Nephron (organoid): Measurements from ENCODE around the gene LPP.

Source experiments
- H3K27ac Mint-ChIP-seq, 3 experiments: 2 replicates each; pipeline ENCODE4 v1.8.0; 2020; ENCODE audit warnings: mixed read lengths in 3 of 3, mild to moderate bottlenecking in 2 of 3, moderate library complexity in 1 of 3
- H3K27me3 Mint-ChIP-seq: 2 replicates; pipeline ENCODE4 v1.8.0; 2021; ENCODE audit warnings: low read depth, mild to moderate bottlenecking, moderate library complexity, mixed read lengths
- H3K36me3 Mint-ChIP-seq: 2 replicates; pipeline ENCODE4 v1.8.0; 2020; ENCODE audit warnings: low read depth, mixed read lengths
- H3K4me1 Mint-ChIP-seq: 2 replicates; pipeline ENCODE4 v1.8.0; 2020; ENCODE audit warnings: mixed read lengths
- H3K4me3 Mint-ChIP-seq, 3 experiments: 2 replicates each; pipeline ENCODE4 v1.8.0; 2020; ENCODE audit warnings: mild to moderate bottlenecking in 3 of 3, mixed read lengths in 3 of 3, moderate library complexity in 2 of 3
- H3K9me3 Mint-ChIP-seq: 2 replicates; pipeline ENCODE4 v1.8.0; 2020; ENCODE audit warnings: mixed read lengths
- CTCF ChIP-seq, 3 experiments: fragments of 200-600 bp; sonication (generic); IDR thresholded peaks; one replicate each; pipeline ENCODE4 v1.5.0; 2021; ENCODE audit warnings: antibody characterized with exemption in 3 of 3; ENCODE audit not compliant: unreplicated experiment in 3 of 3

Gene LPP

GRCh38 chr3:188497021-188497420, 343.1 kb downstream of the LPP start:
- H3K4me1 Mint-ChIP-seq = no peaks in the 10 kb centered on the region
- no peak for TF ChIP-seq CTCF (IDR thresholded peaks at IDR 0.05; ENCODE audit: unreplicated experiment in 3 of 3)
- no peak overlapping the region for H3K4me3 Mint-ChIP-seq
- no peak overlapping the region for H3K27ac Mint-ChIP-seq
- H3K27me3 Mint-ChIP-seq = no peaks in the 10 kb centered on the region
- H3K36me3 Mint-ChIP-seq = peaks cover 11% of the 10 kb centered on the region
- peaks cover 2% of the 10 kb centered on the region for H3K9me3 Mint-ChIP-seq

- no peak for TF ChIP-seq CTCF (IDR thresholded peaks at IDR 0.05; ENCODE audit: unreplicated experiment in 3 of 3)
- no peaks in the 10 kb centered on the region for H3K4me1 Mint-ChIP-seq
- no peak overlapping the region for H3K27ac Mint-ChIP-seq
Measured at GRCh38 chr3:188503647-188504046, 349.7 kb downstream of the LPP start.

GRCh38 chr3:188505151-188505550, 351.2 kb downstream of the LPP start:
- Mint-ChIP-seq H3K9me3 (peaks cover 29% of the 10 kb centered on the region), H3K36me3 (peaks cover 41% of the 10 kb centered on the region), H3K27ac (no peak overlapping the region), H3K4me1 (peaks cover 1% of the 10 kb centered on the region), H3K4me3 (no peak overlapping the region), H3K27me3 (no peaks in the 10 kb centered on the region)
- TF ChIP-seq CTCF (IDR thresholded peaks at IDR 0.05; ENCODE audit: unreplicated experiment in 3 of 3) = no peak

More at GRCh38 chr3:188503647-188504046, 349.7 kb downstream of the LPP start:
- no peak overlapping the region for H3K4me3 Mint-ChIP-seq
- H3K27me3 Mint-ChIP-seq = no peaks in the 10 kb centered on the region
- peaks cover 41% of the 10 kb centered on the region for H3K36me3 Mint-ChIP-seq
- H3K9me3 Mint-ChIP-seq = peaks cover 29% of the 10 kb centered on the region

GRCh38 chr3:188505911-188506310, 352.0 kb downstream of the LPP start:
- TF ChIP-seq CTCF (IDR thresholded peaks at IDR 0.05; ENCODE audit: unreplicated experiment in 3 of 3) = no peak
- Mint-ChIP-seq H3K4me1 (peaks cover 9% of the 10 kb centered on the region), H3K36me3 (peaks cover 38% of the 10 kb centered on the region), H3K27me3 (no peaks in the 10 kb centered on the region), H3K27ac (no peak overlapping the region), H3K9me3 (peaks cover 29% of the 10 kb centered on the region), H3K4me3 (no peak overlapping the region)

GRCh38 chr3:188506446-188506845, 352.5 kb downstream of the LPP start:
- Mint-ChIP-seq H3K27me3 (no peaks in the 10 kb centered on the region), H3K9me3 (peaks cover 29% of the 10 kb centered on the region), H3K4me3 (no peak overlapping the region), H3K4me1 (peaks cover 9% of the 10 kb centered on the region), H3K27ac (no peak overlapping the region), H3K36me3 (peaks cover 35% of the 10 kb centered on the region)
- no peak for TF ChIP-seq CTCF (IDR thresholded peaks at IDR 0.05; ENCODE audit: unreplicated experiment in 3 of 3)

GRCh38 chr3:188507244-188507720, 353.3 kb downstream of the LPP start:
- Mint-ChIP-seq H3K27ac (no peak overlapping the region), H3K4me1 (peaks cover 9% of the 10 kb centered on the region), H3K9me3 (peaks cover 24% of the 10 kb centered on the region), H3K27me3 (no peaks in the 10 kb centered on the region), H3K4me3 (no peak overlapping the region), H3K36me3 (peaks cover 30% of the 10 kb centered on the region)
- no peak for TF ChIP-seq CTCF (IDR thresholded peaks at IDR 0.05; ENCODE audit: unreplicated experiment in 3 of 3)
